Loucy (cell line): ENCODE data around the gene PATE4.

Source experiments
- H2AFZ ChIP-seq: fragments of 200-600 bp; sonication (generic); 2 replicates; pipeline ENCODE4 v1.6.0; 2016; ENCODE audit warnings: antibody characterized with exemption, mild to moderate bottlenecking, low read length, moderate library complexity
- H3F3A ChIP-seq: fragments of 200-600 bp; 2 replicates; pipeline ENCODE4 v1.6.0; 2016; ENCODE audit warnings: antibody characterized with exemption, low read depth, mild to moderate bottlenecking
- H3K27me3 ChIP-seq: fragments of 200-600 bp; sonication (generic); 2 replicates; pipeline ENCODE4 v1.6.1; 2014; ENCODE audit warnings: low read length, mild to moderate bottlenecking; ENCODE audit not compliant: insufficient read depth, poor library complexity, severe bottlenecking
- H3K36me3 ChIP-seq: fragments of 200-600 bp; sonication (generic); 2 replicates; pipeline ENCODE4 v1.6.1; 2016; ENCODE audit warnings: low read length; ENCODE audit not compliant: insufficient read depth
- H3K4me1 ChIP-seq: fragments of 200-600 bp; sonication (generic); 2 replicates; pipeline ENCODE4 v1.5.1; 2014; ENCODE audit warnings: low read length, mild to moderate bottlenecking; ENCODE audit not compliant: insufficient read depth, poor library complexity, severe bottlenecking
- H3K4me2 ChIP-seq: fragments of 200-600 bp; sonication (generic); 2 replicates; pipeline ENCODE4 v1.6.0; 2014; ENCODE audit warnings: antibody characterized with exemption, low read length, low read depth, mild to moderate bottlenecking; ENCODE audit not compliant: poor library complexity, severe bottlenecking
- H3K4me3 ChIP-seq: fragments of 200-600 bp; sonication (generic); 2 replicates; pipeline ENCODE4 v1.5.1; 2014; ENCODE audit warnings: low read length, mild to moderate bottlenecking, mixed read lengths; ENCODE audit not compliant: poor library complexity, severe bottlenecking
- H3K79me2 ChIP-seq: fragments of 200-600 bp; sonication (generic); 2 replicates; pipeline ENCODE4 v1.6.1; 2014; ENCODE audit warnings: low read length; ENCODE audit not compliant: insufficient read depth
- H3K9ac ChIP-seq: fragments of 200-600 bp; sonication (generic); 2 replicates; pipeline ENCODE4 v1.6.0; 2014; ENCODE audit warnings: mild to moderate bottlenecking, low read depth, low read length, moderate library complexity; ENCODE audit not compliant: poor library complexity, severe bottlenecking
- H3K9me2 ChIP-seq: fragments of 200-600 bp; sonication (generic); replicated peaks from 2 replicates; pipeline ENCODE4 v1.6.1; 2016; ENCODE audit warnings: low read depth, low read length, mixed read lengths
- H3K9me3 ChIP-seq: fragments of 200-600 bp; sonication (generic); 2 replicates; pipeline ENCODE4 v1.6.1; 2014; ENCODE audit warnings: mild to moderate bottlenecking, antibody characterized with exemption, low read length, low read depth; ENCODE audit not compliant: insufficient read depth
- H4K20me1 ChIP-seq: fragments of 200-600 bp; sonication (generic); 2 replicates; pipeline ENCODE4 v1.6.0; 2014; ENCODE audit warnings: antibody characterized with exemption, low read length, mild to moderate bottlenecking; ENCODE audit not compliant: insufficient read depth, poor library complexity, severe bottlenecking
- EZH2phosphoT487 ChIP-seq: fragments of 200-600 bp; IDR thresholded peaks from 2 replicates; pipeline ENCODE4 v1.6.1; 2018; ENCODE audit warnings: antibody characterized with exemption, mild to moderate bottlenecking, moderate library complexity, borderline replicate concordance
- TF ChIP-seq, protein P1 (sequence below): fragments of 200-600 bp; sonication (generic); conservative IDR thresholded peaks from 2 replicates; pipeline ENCODE4 v1.5.1; 2014; ENCODE audit warnings: mild to moderate bottlenecking, antibody characterized with exemption, low read length

The PATE4 gene

DNA sequence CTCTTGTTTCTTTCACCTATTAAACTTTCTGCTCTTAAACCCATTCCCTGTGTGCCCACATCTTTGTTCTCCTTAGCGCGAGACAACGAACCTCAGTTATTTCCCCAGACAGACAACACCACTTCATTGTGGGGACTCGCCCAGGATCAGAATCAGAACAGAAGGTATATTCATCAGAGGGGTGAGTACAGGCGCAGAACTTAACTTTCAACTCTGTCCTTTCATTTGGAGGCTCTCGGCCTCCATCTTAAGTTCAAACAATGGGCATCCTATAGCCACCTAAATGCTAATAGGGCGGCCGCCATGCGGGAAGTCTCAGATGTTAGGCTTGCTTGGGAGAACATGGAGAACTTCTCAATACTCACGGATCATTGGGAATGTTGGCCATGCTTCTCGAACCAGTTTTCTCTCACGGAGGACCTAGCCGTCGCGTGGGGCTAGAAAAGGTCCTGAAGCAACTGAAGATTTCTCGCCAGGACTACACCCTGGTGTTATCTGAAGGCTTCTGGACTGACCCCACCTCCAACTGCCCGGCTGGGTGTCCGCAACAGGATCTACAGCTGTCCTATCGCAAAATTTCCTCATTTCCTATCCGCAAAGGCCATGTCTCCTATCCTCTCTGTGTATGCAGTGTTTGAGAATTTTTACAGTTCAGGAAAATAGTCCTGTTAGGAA, 40.9 kb downstream of the PATE4 start:
- Histone ChIP-seq H3K36me3 (no peaks in the 10 kb centered on the region), H3K9me3 (no peaks in the 10 kb centered on the region), H3K79me2 (no peaks in the 10 kb centered on the region), H3K27me3 (no peaks in the 10 kb centered on the region), H3K4me3 (no peak overlapping the region), H3F3A (no peaks in the 10 kb centered on the region), H4K20me1 (no peaks in the 10 kb centered on the region), H3K9ac (no peak overlapping the region), H3K4me1 (no peaks in the 10 kb centered on the region), H2AFZ (peak overlapping the region; percentile 63; the same call in 1 of the 2 replicates), H3K4me2 (no peak overlapping the region), H3K9me2 (no peaks in the 10 kb centered on the region)
- TF ChIP-seq, protein P1, sequence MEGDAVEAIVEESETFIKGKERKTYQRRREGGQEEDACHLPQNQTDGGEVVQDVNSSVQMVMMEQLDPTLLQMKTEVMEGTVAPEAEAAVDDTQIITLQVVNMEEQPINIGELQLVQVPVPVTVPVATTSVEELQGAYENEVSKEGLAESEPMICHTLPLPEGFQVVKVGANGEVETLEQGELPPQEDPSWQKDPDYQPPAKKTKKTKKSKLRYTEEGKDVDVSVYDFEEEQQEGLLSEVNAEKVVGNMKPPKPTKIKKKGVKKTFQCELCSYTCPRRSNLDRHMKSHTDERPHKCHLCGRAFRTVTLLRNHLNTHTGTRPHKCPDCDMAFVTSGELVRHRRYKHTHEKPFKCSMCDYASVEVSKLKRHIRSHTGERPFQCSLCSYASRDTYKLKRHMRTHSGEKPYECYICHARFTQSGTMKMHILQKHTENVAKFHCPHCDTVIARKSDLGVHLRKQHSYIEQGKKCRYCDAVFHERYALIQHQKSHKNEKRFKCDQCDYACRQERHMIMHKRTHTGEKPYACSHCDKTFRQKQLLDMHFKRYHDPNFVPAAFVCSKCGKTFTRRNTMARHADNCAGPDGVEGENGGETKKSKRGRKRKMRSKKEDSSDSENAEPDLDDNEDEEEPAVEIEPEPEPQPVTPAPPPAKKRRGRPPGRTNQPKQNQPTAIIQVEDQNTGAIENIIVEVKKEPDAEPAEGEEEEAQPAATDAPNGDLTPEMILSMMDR = no peak
- no peak for TF ChIP-seq EZH2phosphoT487

- no peaks in the 10 kb centered on the region for H3K4me1 ChIP-seq
- H3K9me2 ChIP-seq = no peaks in the 10 kb centered on the region
- no peak overlapping the region for H3K4me3 ChIP-seq
- peak overlapping the region; percentile 63 for H2AFZ ChIP-seq
- H3K27me3 ChIP-seq = no peaks in the 10 kb centered on the region
- no peaks in the 10 kb centered on the region for H3K9me3 ChIP-seq
- no peaks in the 10 kb centered on the region for H4K20me1 ChIP-seq
- no peak overlapping the region for H3K9ac ChIP-seq
- no peaks in the 10 kb centered on the region for H3F3A ChIP-seq
- no peak overlapping the region for H3K4me2 ChIP-seq
- H3K79me2 ChIP-seq = no peaks in the 10 kb centered on the region
- TF ChIP-seq EZH2phosphoT487 = no peak
- TF ChIP-seq, protein P1 = peak; percentile 83
- H3K36me3 ChIP-seq = no peaks in the 10 kb centered on the region
Measured at GRCh38 chr11:125874556-125875124, 41.5 kb downstream of the PATE4 start.

DNA sequence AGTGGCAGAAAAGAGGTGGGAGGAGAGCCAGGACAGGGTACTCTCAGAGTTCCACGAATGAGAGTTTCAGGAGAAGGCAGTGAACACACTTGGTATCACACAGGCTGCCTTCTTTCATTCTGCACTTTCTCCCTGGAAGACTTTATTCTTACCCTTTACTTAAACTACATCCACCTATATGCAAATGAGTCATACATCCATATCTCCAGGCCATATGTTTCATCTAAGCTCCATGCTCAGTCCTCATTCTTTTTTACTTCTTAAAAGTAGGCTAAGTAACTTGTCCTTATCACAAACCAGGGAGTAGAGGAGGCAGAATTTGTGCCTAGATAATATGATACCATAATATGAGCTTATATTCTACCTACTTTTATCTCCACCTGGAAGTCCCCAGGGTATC, 48.2 kb downstream of the PATE4 start:
- Histone ChIP-seq H3F3A (no peaks in the 10 kb centered on the region), H3K36me3 (no peaks in the 10 kb centered on the region), H3K27me3 (no peaks in the 10 kb centered on the region), H3K4me2 (no peak overlapping the region), H2AFZ (no peak overlapping the region), H3K79me2 (peaks cover 8% of the 10 kb centered on the region), H4K20me1 (no peaks in the 10 kb centered on the region), H3K9ac (no peak overlapping the region), H3K9me3 (no peaks in the 10 kb centered on the region), H3K9me2 (no peaks in the 10 kb centered on the region), H3K4me1 (peaks cover 4% of the 10 kb centered on the region), H3K4me3 (no peak overlapping the region)
- TF ChIP-seq, protein P1 = no peak
- no peak for TF ChIP-seq EZH2phosphoT487
